Measurements from ENCODE around the gene KRTAP19-3. TPM values are rescaled to one million over a fixed set of nuclear protein-coding genes. Genes with fewer than 3 reads are reported as not detected.

KRTAP19-3 gene
- total and polyA plus RNA-seq, 2 experiments from 2014 or later = not detected

GRCh38 chr21:30479259-30479658, 12.6 kb downstream of the KRTAP19-3 start:
- Histone ChIP-seq H3K9me2 (ENCODE audit: insufficient read depth) (no peaks in the 10 kb centered on the region), H4K20me1 (ENCODE audit: insufficient read depth) (no peaks in the 10 kb centered on the region), H2AFZ (no peak overlapping the region), H3K36me3 (ENCODE audit: low read depth) (no peaks in the 10 kb centered on the region), H3K27ac (no peak overlapping the region), H3K27me3 (replicated peaks; ENCODE audit: insufficient read depth) (no peaks in the 10 kb centered on the region), H3K9me3 (ENCODE audit: low read depth) (no peaks in the 10 kb centered on the region), H3K4me1 (ENCODE audit: insufficient read depth) (no peaks in the 10 kb centered on the region), H3K79me2 (ENCODE audit: insufficient read depth) (no peaks in the 10 kb centered on the region), H3K4me2 (ENCODE audit: unreplicated experiment) (no peak overlapping the region), H3K4me3 (no peak overlapping the region), H3K9ac (no peak overlapping the region), H3F3A (ENCODE audit: insufficient read depth) (no peaks in the 10 kb centered on the region)
- DNase-seq = no peak
- in situ Hi-C loops (cut with MboI) = no loop called here
- WGBS, 2 experiments (ENCODE audit: low coverage in 1 of 2, low lambda C conversion rate in 2 of 2, missing lambda C conversion rate in 2 of 2) = 14 to 18% methylated on average over 4 of the region's 4 CpGs
- TF ChIP-seq EZH2 (IDR thresholded peaks at IDR 0.05; ENCODE audit: insufficient read depth, poor library complexity, severe bottlenecking) (no peak), EZH2phosphoT487 (IDR thresholded peaks at IDR 0.05; ENCODE audit: insufficient read depth, low read depth) (no peak)

- Histone ChIP-seq H3K79me2 (ENCODE audit: insufficient read depth) (no peaks in the 10 kb centered on the region), H3K4me2 (ENCODE audit: unreplicated experiment) (no peak overlapping the region), H3K27me3 (replicated peaks; ENCODE audit: insufficient read depth) (no peaks in the 10 kb centered on the region), H3K4me3 (no peak overlapping the region), H3K9ac (no peak overlapping the region), H3K27ac (no peak overlapping the region), H3K36me3 (ENCODE audit: low read depth) (no peaks in the 10 kb centered on the region), H3K9me3 (ENCODE audit: low read depth) (no peaks in the 10 kb centered on the region), H2AFZ (no peak overlapping the region), H3F3A (ENCODE audit: insufficient read depth) (no peaks in the 10 kb centered on the region), H3K9me2 (ENCODE audit: insufficient read depth) (no peaks in the 10 kb centered on the region), H4K20me1 (ENCODE audit: insufficient read depth) (no peaks in the 10 kb centered on the region), H3K4me1 (ENCODE audit: insufficient read depth) (no peaks in the 10 kb centered on the region)
- in situ Hi-C loops (cut with MboI) = no loop called here
- WGBS, 2 experiments (ENCODE audit: low coverage in 1 of 2, low lambda C conversion rate in 2 of 2, missing lambda C conversion rate in 2 of 2) = 7 to 8% methylated on average over 3 of the region's 3 CpGs
- TF ChIP-seq EZH2 (IDR thresholded peaks at IDR 0.05; ENCODE audit: insufficient read depth, poor library complexity, severe bottlenecking) (no peak), EZH2phosphoT487 (IDR thresholded peaks at IDR 0.05; ENCODE audit: insufficient read depth, low read depth) (no peak)
- no peak for DNase-seq
Observed at GRCh38 chr21:30478004-30478403, 13.8 kb downstream of the KRTAP19-3 start.

- Histone ChIP-seq H3K27ac (no peak overlapping the region), H3K36me3 (ENCODE audit: low read depth) (no peaks in the 10 kb centered on the region), H3K4me3 (no peak overlapping the region), H3K9me2 (ENCODE audit: insufficient read depth) (no peaks in the 10 kb centered on the region), H3K4me2 (ENCODE audit: unreplicated experiment) (no peak overlapping the region), H3K9me3 (ENCODE audit: low read depth) (no peaks in the 10 kb centered on the region), H3K4me1 (ENCODE audit: insufficient read depth) (no peaks in the 10 kb centered on the region), H3K79me2 (ENCODE audit: insufficient read depth) (no peaks in the 10 kb centered on the region), H3F3A (ENCODE audit: insufficient read depth) (no peaks in the 10 kb centered on the region), H3K27me3 (replicated peaks; ENCODE audit: insufficient read depth) (no peaks in the 10 kb centered on the region), H3K9ac (no peak overlapping the region), H2AFZ (no peak overlapping the region), H4K20me1 (ENCODE audit: insufficient read depth) (no peaks in the 10 kb centered on the region)
- no peak for TF ChIP-seq EZH2 (IDR thresholded peaks at IDR 0.05; ENCODE audit: insufficient read depth, poor library complexity, severe bottlenecking)
- no peak for TF ChIP-seq EZH2phosphoT487 (IDR thresholded peaks at IDR 0.05; ENCODE audit: insufficient read depth, low read depth)
- WGBS, 2 experiments (ENCODE audit: low coverage in 1 of 2, low lambda C conversion rate in 2 of 2, missing lambda C conversion rate in 2 of 2) = 1 to 3% methylated on average over 6 of the region's 6 CpGs
- in situ Hi-C loops (cut with MboI) = no loop called here
- no peak for DNase-seq
Observed at GRCh38 chr21:30468900-30469714, 22.7 kb downstream of the KRTAP19-3 start.

- Histone ChIP-seq H3F3A (ENCODE audit: insufficient read depth) (no peaks in the 10 kb centered on the region), H3K9me3 (ENCODE audit: low read depth) (peaks cover 5% of the 10 kb centered on the region), H3K9ac (no peak overlapping the region), H3K27ac (no peak overlapping the region), H3K4me2 (ENCODE audit: unreplicated experiment) (no peak overlapping the region), H3K4me3 (no peak overlapping the region), H3K27me3 (replicated peaks; ENCODE audit: insufficient read depth) (no peaks in the 10 kb centered on the region), H3K4me1 (ENCODE audit: insufficient read depth) (no peaks in the 10 kb centered on the region), H3K9me2 (ENCODE audit: insufficient read depth) (no peaks in the 10 kb centered on the region), H3K79me2 (ENCODE audit: insufficient read depth) (no peaks in the 10 kb centered on the region), H3K36me3 (ENCODE audit: low read depth) (no peaks in the 10 kb centered on the region), H4K20me1 (ENCODE audit: insufficient read depth) (no peaks in the 10 kb centered on the region), H2AFZ (no peak overlapping the region)
- in situ Hi-C loops (cut with MboI) = no loop called here
- no peak for TF ChIP-seq EZH2 (IDR thresholded peaks at IDR 0.05; ENCODE audit: insufficient read depth, poor library complexity, severe bottlenecking)
- TF ChIP-seq EZH2phosphoT487 (IDR thresholded peaks at IDR 0.05; ENCODE audit: insufficient read depth, low read depth) = no peak
- 8 to 20% methylated on average over 3 of the region's 3 CpGs for WGBS, 2 experiments (ENCODE audit: low coverage in 1 of 2, low lambda C conversion rate in 2 of 2, missing lambda C conversion rate in 2 of 2)
- DNase-seq = no peak
Observed at GRCh38 chr21:30463713-30464112, 28.1 kb downstream of the KRTAP19-3 start.

Measured in GM23248 (cell line).